ENCODE results near the gene SMAD6.
"Not testable (repeated sequence)": the region's sequence is repeated elsewhere in the genome, so short reads cannot be mapped to it uniquely, and the experiment has no call there.

SMAD6 gene

GRCh38 chr15:66825139-66825538, 123.1 kb downstream of the SMAD6 start:
- no peak for DNase-seq (ENCODE audit: low read depth in 2 of 2)

- no peak for DNase-seq (ENCODE audit: low read depth in 2 of 2)
These were observed 123.7 kb downstream of the SMAD6 start for GRCh38 chr15:66825731-66826130.

- no peak for DNase-seq (ENCODE audit: low read depth in 2 of 2)
These were observed 124.5 kb downstream of the SMAD6 start for GRCh38 chr15:66826507-66826906.

GRCh38 chr15:66827039-66827697, 125.1 kb downstream of the SMAD6 start:
- no peak for DNase-seq (ENCODE audit: low read depth in 2 of 2)

GRCh38 chr15:66827698-66828055, 125.6 kb downstream of the SMAD6 start:
- no peak for DNase-seq (ENCODE audit: low read depth in 2 of 2)

GRCh38 chr15:66828817-66829541, 126.9 kb downstream of the SMAD6 start:
- DNase-seq (ENCODE audit: low read depth in 2 of 2) = not testable (repeated sequence)

- no peak for DNase-seq (ENCODE audit: low read depth in 2 of 2)
These were observed 127.6 kb downstream of the SMAD6 start for GRCh38 chr15:66829551-66830121.

- DNase-seq (ENCODE audit: low read depth in 2 of 2) = no peak
These were observed 128.3 kb downstream of the SMAD6 start for GRCh38 chr15:66830358-66830757.

GRCh38 chr15:66830823-66831222, 128.8 kb downstream of the SMAD6 start:
- DNase-seq (ENCODE audit: low read depth in 2 of 2) = no peak

GRCh38 chr15:66831289-66831688, 129.3 kb downstream of the SMAD6 start:
- DNase-seq (ENCODE audit: low read depth in 2 of 2) = no peak

- DNase-seq (ENCODE audit: low read depth in 2 of 2) = no peak
These were observed 129.9 kb downstream of the SMAD6 start for GRCh38 chr15:66831801-66832390.

Measured in stimulated activated CD4-positive, alpha-beta T cell treated with anti-CD3 and anti-CD28 coated beads, Interleukin-15, amount 100 ng/mL, for 48 hours (primary cell).